ENCODE results near the gene ZBTB20. TPM values are rescaled to one million over a fixed set of nuclear protein-coding genes. Genes with fewer than 3 reads are reported as not detected.

The ZBTB20 gene
- total RNA-seq, 4 donors from 2014 or later: 69.9 to 112 (median 80.8) TPM

DNA sequence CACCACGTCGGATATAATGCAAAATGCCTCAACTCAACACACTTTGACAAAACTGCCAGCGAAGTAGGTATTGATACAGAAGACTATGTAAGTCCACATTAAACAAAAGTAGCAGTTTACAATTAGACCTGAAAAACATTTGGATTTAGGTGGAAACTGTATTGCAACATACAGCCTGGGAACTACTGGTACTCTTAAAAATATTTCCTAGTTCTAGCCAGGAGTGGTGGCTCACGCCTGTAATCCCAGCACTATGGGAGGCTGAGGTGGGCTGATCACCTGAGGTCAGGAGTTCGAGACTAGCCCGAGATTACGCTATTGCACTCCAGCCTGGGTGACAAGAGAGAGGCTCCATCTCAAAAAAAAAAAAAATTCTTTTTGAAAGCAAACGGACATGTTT is 246.2 kb downstream of the ZBTB20 start:
- Histone ChIP-seq H3K9me3 (no peaks in the 10 kb centered on the region), H3K27me3 (no peaks in the 10 kb centered on the region), H3K27ac (replicated peaks in 1 of 4) (peak overlapping the region; percentile 56 to 73 (median 66)), H3K4me3 (peak overlapping the region; percentile 33 to 54 (median 46)), H3K36me3 (no peaks in the 10 kb centered on the region), H3K4me1 (peaks cover 12 to 44% (median 42%) of the 10 kb centered on the region in 4 donors)
- intact Hi-C loops (cut with DNase I): no loop called here
- no peak for DNase-seq (ENCODE audit: extremely low spot score)
- TF ChIP-seq POLR2AphosphoS5 (IDR thresholded peaks at IDR 0.05) (peak in 1 of 2 donors; percentile 12), CTCF (IDR thresholded peaks at IDR 0.05) (no peak)
- WGBS: 77% methylated on average over 8 of the region's 8 CpGs

DNA sequence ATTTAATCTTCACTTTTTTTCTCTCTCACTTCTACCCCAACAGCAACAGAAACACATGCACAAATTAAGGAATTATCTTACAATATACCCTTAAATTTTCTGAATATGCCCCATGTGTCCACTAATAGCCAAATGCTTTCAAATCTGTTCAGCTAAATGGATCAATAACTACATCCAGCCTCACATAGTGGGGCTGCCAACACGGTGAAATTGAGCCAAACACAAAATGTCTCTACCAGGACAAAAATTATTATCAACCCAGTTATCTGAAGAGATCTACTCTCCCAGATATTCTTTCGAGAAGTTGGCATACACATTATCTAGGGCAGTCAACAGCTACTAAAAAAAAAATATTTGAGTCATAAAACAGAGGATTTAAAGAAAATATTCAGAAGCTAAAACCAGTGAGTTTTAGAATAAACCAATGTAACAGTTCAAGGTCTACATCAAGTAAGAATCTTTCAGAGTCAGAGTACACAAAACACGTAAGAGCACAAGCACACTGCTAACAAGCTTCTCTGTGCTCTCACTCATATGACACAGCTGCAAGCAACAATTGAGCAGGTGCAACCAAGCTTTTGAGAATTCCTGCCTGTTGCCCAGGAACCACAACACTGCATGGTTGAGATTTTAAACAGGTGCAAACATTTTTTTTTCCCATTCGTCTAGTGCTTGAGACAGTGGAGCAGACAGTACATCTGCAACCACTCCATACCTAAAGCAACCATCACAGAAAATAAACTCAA is 247.7 kb downstream of the ZBTB20 start:
- H3K36me3 ChIP-seq: no peaks in the 10 kb centered on the region
- no peak for DNase-seq (ENCODE audit: extremely low spot score)
- H3K27ac ChIP-seq (replicated peaks in 1 of 4): peak overlapping the region in 3 of 4 donors; percentile 8 to 62 (median 12)
- no peak overlapping the region for H3K4me3 ChIP-seq
- intact Hi-C loops (cut with DNase I): no loop called here
- H3K27me3 ChIP-seq: no peaks in the 10 kb centered on the region
- 41% methylated on average over 4 of the region's 4 CpGs for WGBS
- TF ChIP-seq POLR2AphosphoS5 (IDR thresholded peaks at IDR 0.05) (peak in 1 of 2 donors; percentile 46), POLR2A (IDR thresholded peaks at IDR 0.05; ENCODE audit: low read depth) (no peak)
- H3K4me1 ChIP-seq: peaks cover 12 to 44% (median 42%) of the 10 kb centered on the region in 4 donors
- H3K9me3 ChIP-seq: no peaks in the 10 kb centered on the region

DNA sequence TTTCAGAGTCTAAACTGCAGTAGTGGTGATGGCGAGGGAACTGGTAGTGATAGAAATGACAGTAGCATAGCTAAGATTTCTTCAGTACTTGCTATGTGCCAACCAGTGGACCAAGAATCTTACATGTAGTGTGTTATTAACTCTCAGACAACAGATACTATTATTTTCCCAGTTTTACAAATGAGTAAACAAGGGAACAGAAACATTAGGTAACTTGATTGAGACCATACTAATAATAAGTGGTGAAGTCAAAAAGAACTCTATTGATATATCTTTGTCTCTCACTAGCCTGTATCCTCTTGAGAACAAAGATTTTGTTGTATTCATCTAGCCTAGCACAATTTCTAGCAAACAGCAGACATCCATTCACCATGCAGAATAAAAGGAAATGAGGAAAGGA is 250.1 kb downstream of the ZBTB20 start:
- no peaks in the 10 kb centered on the region for H3K27me3 ChIP-seq
- H3K36me3 ChIP-seq: no peaks in the 10 kb centered on the region
- WGBS: 92% methylated on average over 1 of the region's 1 CpG
- H3K4me3 ChIP-seq: no peak overlapping the region
- TF ChIP-seq POLR2AphosphoS5 (IDR thresholded peaks at IDR 0.05): no peak
- no peak for TF ChIP-seq EP300 (IDR thresholded peaks at IDR 0.05)
- TF ChIP-seq CTCF (IDR thresholded peaks at IDR 0.05): no peak
- TF ChIP-seq POLR2A (IDR thresholded peaks at IDR 0.05; ENCODE audit: low read depth): no peak
- DNase-seq (ENCODE audit: extremely low spot score): no peak
- no peak overlapping the region for H3K27ac ChIP-seq (replicated peaks in 1 of 4)
- no peaks in the 10 kb centered on the region for H3K9me3 ChIP-seq
- H3K4me1 ChIP-seq: peaks cover 3 to 41% (median 32%) of the 10 kb centered on the region in 4 donors
- intact Hi-C loops (cut with DNase I): no loop called here

GRCh38 chr3:114893361-114893760 is 253.7 kb downstream of the ZBTB20 start:
- Histone ChIP-seq H3K9me3 (no peaks in the 10 kb centered on the region), H3K4me1 (peaks cover 0 to 15% (median 10%) of the 10 kb centered on the region in 4 donors), H3K4me3 (no peak overlapping the region), H3K36me3 (no peaks in the 10 kb centered on the region), H3K27me3 (no peaks in the 10 kb centered on the region), H3K27ac (replicated peaks in 1 of 4) (no peak overlapping the region)
- no peak for DNase-seq (ENCODE audit: extremely low spot score)
- TF ChIP-seq EP300 (IDR thresholded peaks at IDR 0.05): no peak
- TF ChIP-seq CTCF (IDR thresholded peaks at IDR 0.05): no peak
- no peak for TF ChIP-seq POLR2A (IDR thresholded peaks at IDR 0.05; ENCODE audit: low read depth)
- TF ChIP-seq POLR2AphosphoS5 (IDR thresholded peaks at IDR 0.05): no peak
- intact Hi-C loops (cut with DNase I): no loop called here

GRCh38 chr3:114892880-114893279 is 254.2 kb downstream of the ZBTB20 start:
- WGBS: 81% methylated on average over 3 of the region's 3 CpGs
- intact Hi-C loops (cut with DNase I): no loop called here
- Histone ChIP-seq H3K9me3 (no peaks in the 10 kb centered on the region), H3K4me1 (peaks cover 0 to 15% (median 10%) of the 10 kb centered on the region in 4 donors), H3K27ac (replicated peaks in 1 of 4) (no peak overlapping the region), H3K27me3 (no peaks in the 10 kb centered on the region), H3K36me3 (no peaks in the 10 kb centered on the region), H3K4me3 (no peak overlapping the region)
- TF ChIP-seq POLR2AphosphoS5 (IDR thresholded peaks at IDR 0.05) (no peak), POLR2A (IDR thresholded peaks at IDR 0.05; ENCODE audit: low read depth) (no peak), EP300 (IDR thresholded peaks at IDR 0.05) (no peak), CTCF (IDR thresholded peaks at IDR 0.05) (no peak)
- no peak for DNase-seq (ENCODE audit: extremely low spot score)

All from esophagus muscularis mucosa (tissue), 4 donors.